ENCODE data around the gene MELTF. TPM values are rescaled to one million over a fixed set of nuclear protein-coding genes. Genes with fewer than 3 reads are reported as not detected.

The MELTF gene
- total and polyA plus RNA-seq, 2 experiments from 2014 or later = 0.86 to 1.1 TPM

GRCh38 chr3:196994056-196994455, 35.6 kb downstream of the MELTF start:
- Histone ChIP-seq H3K27me3 (replicated peaks; ENCODE audit: insufficient read depth) (no peaks in the 10 kb centered on the region), H3K4me2 (ENCODE audit: unreplicated experiment) (no peak overlapping the region), H3K27ac (no peak overlapping the region), H3K9me3 (ENCODE audit: low read depth) (no peaks in the 10 kb centered on the region), H3K9ac (no peak overlapping the region), H3K4me3 (no peak overlapping the region), H3F3A (ENCODE audit: insufficient read depth) (no peaks in the 10 kb centered on the region), H4K20me1 (ENCODE audit: insufficient read depth) (no peaks in the 10 kb centered on the region), H3K9me2 (ENCODE audit: insufficient read depth) (no peaks in the 10 kb centered on the region), H3K4me1 (ENCODE audit: insufficient read depth) (peaks cover 4% of the 10 kb centered on the region; the same call in 1 of the 2 replicates), H2AFZ (no peak overlapping the region), H3K36me3 (ENCODE audit: low read depth) (no peaks in the 10 kb centered on the region), H3K79me2 (ENCODE audit: insufficient read depth) (no peaks in the 10 kb centered on the region)
- 62% methylated on average over 15 to 16 of the region's 16 CpGs for WGBS, 2 experiments (ENCODE audit: low coverage in 1 of 2, low lambda C conversion rate in 2 of 2, missing lambda C conversion rate in 2 of 2)
- in situ Hi-C loops (cut with MboI) = loop anchor here (25.0 kb wide), 1 partner anchor 193 kb away; no protein-coding TSS in a partner anchor
- DNase-seq = no peak
- TF ChIP-seq EZH2phosphoT487 (IDR thresholded peaks at IDR 0.05; ENCODE audit: insufficient read depth, low read depth) = no peak
- no peak for TF ChIP-seq EZH2 (IDR thresholded peaks at IDR 0.05; ENCODE audit: insufficient read depth, poor library complexity, severe bottlenecking)

DNA sequence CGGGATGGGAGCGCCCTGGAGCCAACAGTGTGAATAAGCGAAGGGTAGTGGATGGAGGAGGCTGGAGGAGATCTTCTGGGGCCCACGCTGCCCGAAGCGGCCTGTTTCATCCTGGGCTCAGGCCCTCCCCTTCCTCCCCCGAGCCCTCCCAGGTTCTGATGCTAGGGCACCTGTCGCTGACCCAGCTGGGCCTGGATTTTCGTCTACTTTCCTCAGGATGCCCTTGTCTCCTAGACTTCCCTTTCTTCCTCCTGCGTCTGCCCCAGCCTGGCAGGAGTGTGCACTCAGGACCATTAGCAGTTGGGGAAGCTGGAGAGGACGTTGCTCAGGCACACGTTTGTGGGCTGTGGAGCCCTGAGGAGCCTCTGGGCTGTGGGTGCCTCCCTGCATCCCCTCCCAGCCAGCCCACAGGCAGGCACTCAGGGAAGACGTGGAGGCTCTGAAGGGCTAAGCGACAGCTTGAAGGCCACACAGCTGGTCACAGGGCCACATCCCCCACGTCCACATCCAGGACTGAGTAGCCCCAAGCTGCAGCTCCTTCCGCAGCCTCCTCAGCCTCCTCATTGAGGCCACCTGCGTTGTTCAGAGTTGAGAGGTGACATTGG, 37.1 kb downstream of the MELTF start:
- Histone ChIP-seq H3K4me2 (ENCODE audit: unreplicated experiment) (no peak overlapping the region), H4K20me1 (ENCODE audit: insufficient read depth) (no peaks in the 10 kb centered on the region), H3K79me2 (ENCODE audit: insufficient read depth) (no peaks in the 10 kb centered on the region), H2AFZ (no peak overlapping the region), H3K4me1 (ENCODE audit: insufficient read depth) (peaks cover 4% of the 10 kb centered on the region; the same call in 1 of the 2 replicates), H3K27me3 (replicated peaks; ENCODE audit: insufficient read depth) (no peaks in the 10 kb centered on the region), H3F3A (ENCODE audit: insufficient read depth) (no peaks in the 10 kb centered on the region), H3K27ac (no peak overlapping the region), H3K4me3 (no peak overlapping the region), H3K9me3 (ENCODE audit: low read depth) (no peaks in the 10 kb centered on the region), H3K9ac (no peak overlapping the region), H3K9me2 (ENCODE audit: insufficient read depth) (no peaks in the 10 kb centered on the region), H3K36me3 (ENCODE audit: low read depth) (no peaks in the 10 kb centered on the region)
- TF ChIP-seq EZH2phosphoT487 (IDR thresholded peaks at IDR 0.05; ENCODE audit: insufficient read depth, low read depth) = no peak
- TF ChIP-seq EZH2 (IDR thresholded peaks at IDR 0.05; ENCODE audit: insufficient read depth, poor library complexity, severe bottlenecking) = no peak
- 82 to 87% methylated on average over 11 to 17 of the region's 17 CpGs for WGBS, 2 experiments (ENCODE audit: low coverage in 1 of 2, low lambda C conversion rate in 2 of 2, missing lambda C conversion rate in 2 of 2)
- no peak for DNase-seq
- in situ Hi-C loops (cut with MboI) = loop anchor here (25.0 kb wide), 1 partner anchor 195 kb away; no protein-coding TSS in a partner anchor

GRCh38 chr3:196991581-196992460, 37.8 kb downstream of the MELTF start:
- no peak overlapping the region for H3K4me2 ChIP-seq (ENCODE audit: unreplicated experiment)
- H2AFZ ChIP-seq = no peak overlapping the region
- H3K4me1 ChIP-seq (ENCODE audit: insufficient read depth) = peaks cover 4% of the 10 kb centered on the region; the same call in 1 of the 2 replicates
- no peak for DNase-seq
- H3F3A ChIP-seq (ENCODE audit: insufficient read depth) = no peaks in the 10 kb centered on the region
- TF ChIP-seq EZH2 (IDR thresholded peaks at IDR 0.05; ENCODE audit: insufficient read depth, poor library complexity, severe bottlenecking) (no peak), EZH2phosphoT487 (IDR thresholded peaks at IDR 0.05; ENCODE audit: insufficient read depth, low read depth) (no peak)
- 75 to 80% methylated on average over 27 to 28 of the region's 28 CpGs for WGBS, 2 experiments (ENCODE audit: low coverage in 1 of 2, low lambda C conversion rate in 2 of 2, missing lambda C conversion rate in 2 of 2)
- in situ Hi-C loops (cut with MboI) = loop anchor here (25.0 kb wide), 1 partner anchor 195 kb away; no protein-coding TSS in a partner anchor
- no peak overlapping the region for H3K4me3 ChIP-seq
- H3K9me3 ChIP-seq (ENCODE audit: low read depth) = no peaks in the 10 kb centered on the region
- H3K27ac ChIP-seq = no peak overlapping the region
- no peaks in the 10 kb centered on the region for H3K27me3 ChIP-seq (replicated peaks; ENCODE audit: insufficient read depth)
- no peaks in the 10 kb centered on the region for H3K36me3 ChIP-seq (ENCODE audit: low read depth)
- H3K9ac ChIP-seq = no peak overlapping the region
- H3K9me2 ChIP-seq (ENCODE audit: insufficient read depth) = no peaks in the 10 kb centered on the region
- H3K79me2 ChIP-seq (ENCODE audit: insufficient read depth) = no peaks in the 10 kb centered on the region
- H4K20me1 ChIP-seq (ENCODE audit: insufficient read depth) = no peaks in the 10 kb centered on the region

DNA sequence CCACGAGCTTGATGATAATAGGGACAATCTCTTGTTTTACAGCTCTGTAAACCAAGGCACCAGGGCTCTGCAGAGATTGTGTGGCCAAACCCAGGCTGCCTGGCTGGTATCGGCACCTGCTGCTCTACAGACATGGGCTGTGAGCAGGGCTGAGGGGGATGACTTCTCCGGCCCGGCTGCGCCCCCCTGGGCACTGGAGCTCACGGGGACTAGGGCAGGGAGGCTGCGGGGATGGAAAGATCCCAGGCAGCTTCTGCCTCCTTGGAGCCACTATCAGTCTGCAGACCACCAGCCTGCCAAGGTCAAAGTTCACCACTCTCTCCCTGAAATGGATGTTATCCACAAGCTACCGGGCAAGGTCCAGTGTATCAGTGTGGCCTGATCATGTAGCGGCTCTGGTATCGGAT, 39.0 kb downstream of the MELTF start:
- in situ Hi-C loops (cut with MboI) = loop anchor here (25.0 kb wide), 1 partner anchor 197 kb away; no protein-coding TSS in a partner anchor
- H3K9me2 ChIP-seq (ENCODE audit: insufficient read depth) = no peaks in the 10 kb centered on the region
- peaks cover 4% of the 10 kb centered on the region; the same call in 1 of the 2 replicates for H3K4me1 ChIP-seq (ENCODE audit: insufficient read depth)
- no peak overlapping the region for H3K27ac ChIP-seq
- no peaks in the 10 kb centered on the region for H3K79me2 ChIP-seq (ENCODE audit: insufficient read depth)
- WGBS, 2 experiments (ENCODE audit: low coverage in 1 of 2, low lambda C conversion rate in 2 of 2, missing lambda C conversion rate in 2 of 2) = 89 to 92% methylated on average over 9 to 10 of the region's 10 CpGs
- no peak overlapping the region for H3K4me3 ChIP-seq
- H3K9ac ChIP-seq = no peak overlapping the region
- H3K36me3 ChIP-seq (ENCODE audit: low read depth) = no peaks in the 10 kb centered on the region
- no peaks in the 10 kb centered on the region for H4K20me1 ChIP-seq (ENCODE audit: insufficient read depth)
- no peaks in the 10 kb centered on the region for H3F3A ChIP-seq (ENCODE audit: insufficient read depth)
- no peak overlapping the region for H3K4me2 ChIP-seq (ENCODE audit: unreplicated experiment)
- no peak for DNase-seq
- no peaks in the 10 kb centered on the region for H3K27me3 ChIP-seq (replicated peaks; ENCODE audit: insufficient read depth)
- no peak overlapping the region for H2AFZ ChIP-seq
- TF ChIP-seq EZH2 (IDR thresholded peaks at IDR 0.05; ENCODE audit: insufficient read depth, poor library complexity, severe bottlenecking) (no peak), EZH2phosphoT487 (IDR thresholded peaks at IDR 0.05; ENCODE audit: insufficient read depth, low read depth) (no peak)
- H3K9me3 ChIP-seq (ENCODE audit: low read depth) = no peaks in the 10 kb centered on the region

Measured in GM23248 (cell line).